ENCODE data around the gene ZC3H7B.

The ZC3H7B gene

DNA sequence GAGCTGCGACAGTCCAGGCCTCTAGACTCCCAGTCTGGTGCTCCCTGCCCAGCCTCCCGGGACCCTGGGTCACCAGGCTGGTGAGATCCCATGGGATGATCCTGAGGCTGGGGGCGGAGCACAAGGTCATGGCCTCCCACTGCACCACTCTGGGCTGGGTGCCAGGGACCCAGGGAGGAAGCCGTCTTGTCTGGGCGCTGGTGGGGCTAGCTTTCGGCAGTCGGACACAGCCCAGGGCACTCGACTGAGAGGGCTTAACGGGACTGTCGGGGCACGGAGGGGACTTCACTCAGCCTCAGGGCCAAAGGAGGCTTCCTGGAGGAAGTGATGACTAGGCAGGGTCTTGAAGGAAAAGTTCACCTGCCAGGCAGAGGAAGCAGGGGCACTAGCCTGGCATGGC is 39.0 kb downstream of the ZC3H7B start:
- FAIRE-seq (no peak), DNase-seq (ENCODE audit: insufficient read length, low spot score) (no peak)
- TF ChIP-seq CTCF (IDR thresholded peaks at IDR 0.05; ENCODE audit: insufficient read depth, missing control alignments), result no peak

- TF ChIP-seq CTCF (IDR thresholded peaks at IDR 0.05; ENCODE audit: insufficient read depth, missing control alignments), result no peak
- DNase-seq (ENCODE audit: insufficient read length, low spot score), result no peak
Observed at GRCh38 chr22:41341012-41341411, 39.7 kb downstream of the ZC3H7B start.

DNA sequence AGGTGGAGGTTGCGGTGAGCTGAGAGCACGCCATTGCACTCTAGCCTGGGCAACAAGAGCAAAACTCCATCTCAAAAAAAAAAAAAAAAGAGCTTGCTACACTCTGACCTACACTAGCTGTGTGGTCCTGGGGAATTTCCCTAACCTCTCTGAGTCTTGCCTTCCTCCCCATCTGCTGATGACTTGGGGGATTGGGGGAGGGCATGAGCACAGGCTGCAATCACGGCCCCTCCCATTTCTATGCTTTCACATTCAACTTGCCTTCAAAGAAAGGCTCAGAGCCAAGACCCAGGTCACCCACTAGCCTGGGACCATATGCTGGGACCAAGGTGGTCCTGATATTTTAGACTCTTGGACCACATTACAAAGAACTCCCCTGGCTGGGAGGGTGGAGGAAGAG is 40.7 kb downstream of the ZC3H7B start:
- FAIRE-seq (no peak), DNase-seq (ENCODE audit: insufficient read length, low spot score) (no peak)
- TF ChIP-seq CTCF (IDR thresholded peaks at IDR 0.05; ENCODE audit: insufficient read depth, missing control alignments), result no peak

More at GRCh38 chr22:41341012-41341411, 39.7 kb downstream of the ZC3H7B start:
- FAIRE-seq, result no peak

DNA sequence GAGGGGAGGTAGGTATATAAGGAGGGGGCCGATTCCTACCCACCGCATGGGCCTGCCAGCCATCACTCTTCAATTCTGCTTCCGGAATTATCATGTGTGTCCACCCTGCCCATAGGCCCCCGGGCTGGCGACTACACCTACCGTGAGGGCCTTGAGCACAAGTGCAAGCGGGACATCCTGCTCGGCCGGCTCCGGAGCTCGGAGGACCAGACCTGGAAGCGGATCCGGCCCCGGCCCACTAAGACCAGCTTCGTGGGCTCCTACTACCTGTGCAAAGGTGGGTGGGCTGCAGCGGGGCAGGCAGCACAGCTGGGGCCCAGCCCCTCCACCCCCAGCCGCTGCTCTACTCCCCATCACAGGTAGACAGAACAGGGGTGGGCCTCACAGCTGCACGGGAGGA is 42.0 kb downstream of the ZC3H7B start:
- FAIRE-seq (no peak), DNase-seq (ENCODE audit: insufficient read length, low spot score) (no peak)
- TF ChIP-seq CTCF (IDR thresholded peaks at IDR 0.05; ENCODE audit: insufficient read depth, missing control alignments), result no peak

GRCh38 chr22:41343717-41344116 is 42.4 kb downstream of the ZC3H7B start:
- FAIRE-seq (no peak), DNase-seq (ENCODE audit: insufficient read length, low spot score) (no peak)
- TF ChIP-seq CTCF (IDR thresholded peaks at IDR 0.05; ENCODE audit: insufficient read depth, missing control alignments), result no peak

GRCh38 chr22:41344189-41344788 is 43.0 kb downstream of the ZC3H7B start:
- no peak for FAIRE-seq
- TF ChIP-seq CTCF (IDR thresholded peaks at IDR 0.05; ENCODE audit: insufficient read depth, missing control alignments), result no peak
- DNase-seq (ENCODE audit: insufficient read length, low spot score), result no peak

DNA sequence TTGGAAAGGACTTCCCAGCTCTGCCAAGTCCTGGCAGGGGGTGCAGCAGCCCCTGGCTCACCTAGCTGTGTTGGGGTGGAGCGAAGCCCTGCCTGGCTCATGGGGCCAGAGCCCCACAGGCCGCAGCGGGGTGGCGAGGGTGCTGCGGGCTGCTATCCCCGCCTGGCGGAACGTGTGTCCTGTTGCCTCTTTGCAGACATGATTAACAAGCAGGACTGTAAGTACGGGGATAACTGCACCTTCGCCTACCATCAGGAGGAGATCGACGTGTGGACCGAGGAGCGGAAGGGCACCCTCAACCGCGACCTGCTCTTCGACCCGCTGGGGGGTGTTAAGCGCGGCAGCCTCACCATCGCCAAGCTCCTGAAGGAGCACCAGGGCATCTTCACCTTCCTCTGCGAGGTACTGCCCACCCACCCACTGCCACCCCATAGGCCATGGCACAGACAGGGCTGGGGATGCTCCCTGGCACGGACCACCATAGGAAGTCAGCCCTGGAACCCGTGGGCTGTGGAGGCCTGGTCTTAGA is 44.5 kb downstream of the ZC3H7B start:
- FAIRE-seq (no peak), DNase-seq (ENCODE audit: insufficient read length, low spot score) (no peak)
- TF ChIP-seq CTCF (IDR thresholded peaks at IDR 0.05; ENCODE audit: insufficient read depth, missing control alignments), result no peak

All from D721Med (cell line).